Neural progenitor cell (in vitro differentiated cells): ENCODE data around the gene GPR65. TPM values are rescaled to one million over a fixed set of nuclear protein-coding genes. Genes with fewer than 3 reads are reported as not detected.
A peak's percentile ranks its signal among the peaks of the same experiment; 100 is the strongest.

Experiments used
- DNase-seq: peaks from one replicate; pipeline ENCODE4 v3.0.0-alpha.2; 2016; ENCODE audit warnings: low spot score
- H2AFZ ChIP-seq: fragments of 200-600 bp; sonication (generic); replicated peaks from 2 replicates; pipeline ENCODE4 v1.6.1; 2016; ENCODE audit warnings: antibody characterized with exemption
- H3F3A ChIP-seq: fragments of 200-600 bp; sonication (generic); 2 replicates; pipeline ENCODE4 v1.6.1; 2016; ENCODE audit warnings: antibody characterized with exemption, low read depth
- H3K27ac ChIP-seq: fragments of 200-600 bp; sonication (generic); 2 replicates; pipeline ENCODE4 v1.5.1; 2016; ENCODE audit warnings: mild to moderate bottlenecking
- H3K27me3 ChIP-seq: fragments of 200-600 bp; sonication (generic); 2 replicates; pipeline ENCODE4 v1.6.1; 2016; ENCODE audit warnings: mild to moderate bottlenecking, moderate library complexity
- H3K36me3 ChIP-seq: fragments of 200-600 bp; sonication (generic); 2 replicates; pipeline ENCODE4 v1.5.1; 2016
- H3K4me1 ChIP-seq: fragments of 200-600 bp; sonication (generic); 2 replicates; pipeline ENCODE4 v1.6.1; 2016; ENCODE audit warnings: mixed run types
- H3K4me2 ChIP-seq: fragments of 200-600 bp; sonication (generic); 2 replicates; pipeline ENCODE4 v1.6.1; 2016
- H3K4me3 ChIP-seq: fragments of 200-600 bp; sonication (generic); 2 replicates; pipeline ENCODE4 v1.5.1; 2016
- H3K79me2 ChIP-seq: fragments of 200-600 bp; sonication (generic); 2 replicates; pipeline ENCODE4 v1.6.1; 2016; ENCODE audit warnings: low read depth
- H3K9ac ChIP-seq: fragments of 200-600 bp; sonication (generic); 2 replicates; pipeline ENCODE4 v1.6.1; 2016
- H3K9me3 ChIP-seq: fragments of 200-600 bp; sonication (generic); 2 replicates; pipeline ENCODE4 v1.5.1; 2016; ENCODE audit warnings: low read depth
- H4K20me1 ChIP-seq: fragments of 200-600 bp; sonication (generic); 2 replicates; pipeline ENCODE4 v1.6.1; 2016; ENCODE audit warnings: low read depth
- H3K27ac Mint-ChIP-seq: 3 replicates; pipeline ENCODE4 v1.8.0; 2021; ENCODE audit warnings: mixed read lengths
- H3K27me3 Mint-ChIP-seq: 2 replicates; pipeline ENCODE4 v1.8.0; 2022; ENCODE audit warnings: low read depth, mild to moderate bottlenecking, inconsistent platforms, moderate library complexity, mixed read lengths; ENCODE audit not compliant: insufficient read depth
- H3K36me3 Mint-ChIP-seq: 3 replicates; pipeline ENCODE4 v1.8.0; 2021; ENCODE audit warnings: mixed read lengths
- H3K4me1 Mint-ChIP-seq: 3 replicates; pipeline ENCODE4 v1.8.0; 2021; ENCODE audit warnings: mixed read lengths
- H3K4me3 Mint-ChIP-seq: 3 replicates; pipeline ENCODE4 v1.8.0; 2021; ENCODE audit warnings: mild to moderate bottlenecking, moderate library complexity, mixed read lengths
- H3K9me3 Mint-ChIP-seq: 3 replicates; pipeline ENCODE4 v1.8.0; 2020; ENCODE audit warnings: mixed read lengths
- CTCF ChIP-seq: fragments of 200-600 bp; sonication (generic); IDR thresholded peaks from 2 replicates; pipeline ENCODE4 v1.5.1; 2017; ENCODE audit warnings: antibody characterized with exemption, mild to moderate bottlenecking
- EZH2 ChIP-seq: fragments of 200-600 bp; sonication (generic); IDR thresholded peaks from 2 replicates; pipeline ENCODE4 v1.6.1; 2017; ENCODE audit warnings: antibody characterized with exemption, mild to moderate bottlenecking, moderate library complexity
- EZH2phosphoT487 ChIP-seq: fragments of 200-600 bp; sonication (generic); IDR thresholded peaks from 2 replicates; pipeline ENCODE4 v1.6.1; 2017; ENCODE audit warnings: antibody characterized with exemption
- total RNA-seq: library from RNA; depleted of rRNA; stranded (reverse); fragments of >200 nt; gene quantifications from 2 replicates; pipeline ENCODE4 v1.2.3, GENCODE V29; 2015; ENCODE audit warnings: low replicate concordance

GPR65 gene
- total RNA-seq, 1 donor from 2014 or later: not detected

- peak; percentile 7 for DNase-seq
- no peaks in the 10 kb centered on the region for H3K36me3 ChIP-seq
- Mint-ChIP-seq H3K27ac (peak overlapping the region; percentile 82), H3K9me3 (peaks cover 4% of the 10 kb centered on the region), H3K4me3 (no peak overlapping the region), H3K27me3 (no peaks in the 10 kb centered on the region), H3K4me1 (peaks cover 23% of the 10 kb centered on the region), H3K36me3 (no peaks in the 10 kb centered on the region)
- no peaks in the 10 kb centered on the region for H3F3A ChIP-seq
- H4K20me1 ChIP-seq: no peaks in the 10 kb centered on the region
- H2AFZ ChIP-seq: peak overlapping the region; percentile 10
- no peak for TF ChIP-seq CTCF
- TF ChIP-seq EZH2: no peak
- TF ChIP-seq EZH2phosphoT487: no peak
- H3K27ac ChIP-seq: no peak overlapping the region
- no peak overlapping the region for H3K9ac ChIP-seq
- H3K27me3 ChIP-seq: no peaks in the 10 kb centered on the region
- H3K4me3 ChIP-seq: no peak overlapping the region
- H3K4me1 ChIP-seq: peaks cover 15% of the 10 kb centered on the region
- H3K4me2 ChIP-seq: peak overlapping the region; percentile 24
- no peaks in the 10 kb centered on the region for H3K9me3 ChIP-seq
- no peaks in the 10 kb centered on the region for H3K79me2 ChIP-seq
Observed at GRCh38 chr14:88036422-88036821, 31.5 kb downstream of the GPR65 start.

GRCh38 chr14:88037325-88037724, 32.4 kb downstream of the GPR65 start:
- Mint-ChIP-seq H3K4me1 (peaks cover 23% of the 10 kb centered on the region), H3K27ac (no peak overlapping the region), H3K27me3 (no peaks in the 10 kb centered on the region), H3K4me3 (no peak overlapping the region), H3K9me3 (peaks cover 4% of the 10 kb centered on the region), H3K36me3 (no peaks in the 10 kb centered on the region)
- no peaks in the 10 kb centered on the region for H3F3A ChIP-seq
- no peaks in the 10 kb centered on the region for H3K27me3 ChIP-seq
- peak overlapping the region; percentile 24 for H3K4me2 ChIP-seq
- H3K36me3 ChIP-seq: no peaks in the 10 kb centered on the region
- H3K9ac ChIP-seq: no peak overlapping the region
- H2AFZ ChIP-seq: no peak overlapping the region
- no peaks in the 10 kb centered on the region for H3K79me2 ChIP-seq
- no peak overlapping the region for H3K4me3 ChIP-seq
- H3K9me3 ChIP-seq: no peaks in the 10 kb centered on the region
- H4K20me1 ChIP-seq: no peaks in the 10 kb centered on the region
- DNase-seq: peak; percentile 28
- H3K4me1 ChIP-seq: peaks cover 15% of the 10 kb centered on the region
- TF ChIP-seq EZH2 (no peak), CTCF (no peak), EZH2phosphoT487 (no peak)
- no peak overlapping the region for H3K27ac ChIP-seq

- H3K4me1 Mint-ChIP-seq: peaks cover 23% of the 10 kb centered on the region
- H3K4me3 Mint-ChIP-seq: no peak overlapping the region
- Histone ChIP-seq H3K4me3 (no peak overlapping the region), H3K9ac (no peak overlapping the region), H3K79me2 (no peaks in the 10 kb centered on the region), H3K4me1 (peaks cover 15% of the 10 kb centered on the region), H3K36me3 (no peaks in the 10 kb centered on the region), H3K4me2 (no peak overlapping the region), H3K27me3 (no peaks in the 10 kb centered on the region), H4K20me1 (no peaks in the 10 kb centered on the region), H3K27ac (no peak overlapping the region), H3K9me3 (no peaks in the 10 kb centered on the region), H3F3A (no peaks in the 10 kb centered on the region), H2AFZ (no peak overlapping the region)
- H3K9me3 Mint-ChIP-seq: peaks cover 4% of the 10 kb centered on the region
- no peaks in the 10 kb centered on the region for H3K36me3 Mint-ChIP-seq
- TF ChIP-seq EZH2 (no peak), EZH2phosphoT487 (no peak), CTCF (no peak)
- no peak for DNase-seq
- H3K27ac Mint-ChIP-seq: no peak overlapping the region
- H3K27me3 Mint-ChIP-seq: no peaks in the 10 kb centered on the region
Observed at GRCh38 chr14:88039197-88039596, 34.3 kb downstream of the GPR65 start.
